WERI-Rb-1 (cell line): ENCODE results near the gene TENM4.

Source experiments
- DNase-seq: peaks from one replicate; pipeline ENCODE4 v3.0.0-alpha.2; 2020
- H3K27ac ChIP-seq: fragments of 250-450 bp; sonication (Bioruptor Pico); 2 replicates; pipeline ENCODE4 v1.5.1; 2020; ENCODE audit warnings: mild to moderate bottlenecking, moderate library complexity
- H3K27me3 ChIP-seq: fragments of 250-450 bp; sonication (Bioruptor Pico); 2 replicates; pipeline ENCODE4 v1.5.1; 2021; ENCODE audit warnings: mild to moderate bottlenecking, low read depth, moderate library complexity; ENCODE audit not compliant: insufficient read depth, severe bottlenecking
- H3K36me3 ChIP-seq: fragments of 250-450 bp; sonication (Bioruptor Pico); 2 replicates; pipeline ENCODE4 v1.5.1; 2020; ENCODE audit warnings: mild to moderate bottlenecking, moderate library complexity
- H3K4me3 ChIP-seq: 2 replicates; pipeline ENCODE4 v1.5.1; 2011; ENCODE audit warnings: low read depth, mild to moderate bottlenecking, control low read depth, low read length
- H3K9me3 ChIP-seq: fragments of 250-450 bp; sonication (Bioruptor Pico); 2 replicates; pipeline ENCODE4 v1.5.1; 2021; ENCODE audit warnings: mild to moderate bottlenecking, moderate library complexity; ENCODE audit not compliant: severe bottlenecking
- CTCF ChIP-seq: IDR thresholded peaks from 2 replicates; pipeline ENCODE4 v1.5.1; 2011; ENCODE audit warnings: low read depth, mild to moderate bottlenecking, control low read depth, inconsistent platforms, low read length

TENM4 gene

GRCh38 chr11:79081471-79082031, 359.3 kb downstream of the TENM4 start:
- peak; percentile 45 for DNase-seq
- H3K9me3 ChIP-seq = no peaks in the 10 kb centered on the region
- TF ChIP-seq CTCF = no peak
- H3K4me3 ChIP-seq = no peak overlapping the region
- no peak overlapping the region for H3K27ac ChIP-seq
- no peaks in the 10 kb centered on the region for H3K27me3 ChIP-seq
- no peaks in the 10 kb centered on the region for H3K36me3 ChIP-seq

DNA sequence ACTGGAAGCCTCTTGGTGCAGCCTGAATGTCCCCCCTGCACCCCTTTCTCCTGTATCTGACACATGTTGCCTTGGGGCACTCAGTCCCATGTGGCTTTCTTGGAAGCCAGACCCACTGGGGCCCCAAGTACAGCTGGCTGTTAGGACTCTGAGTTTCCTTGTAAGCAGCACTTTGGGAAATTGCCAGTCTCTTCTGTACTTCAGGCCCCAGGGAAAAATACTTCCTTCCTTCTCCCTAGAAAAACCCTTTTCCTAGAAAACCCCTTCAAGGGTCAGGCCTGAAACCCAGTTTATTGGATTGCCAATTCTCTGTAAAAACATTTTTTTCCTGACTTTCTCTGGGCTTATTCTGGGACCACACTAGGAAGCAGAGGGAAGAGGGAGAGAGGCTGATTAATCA, 360.3 kb downstream of the TENM4 start:
- no peak for DNase-seq
- no peak overlapping the region; the same call in 1 of the 2 replicates for H3K27ac ChIP-seq
- no peak for TF ChIP-seq CTCF
- no peaks in the 10 kb centered on the region for H3K27me3 ChIP-seq
- no peak overlapping the region for H3K4me3 ChIP-seq
- peaks cover 3% of the 10 kb centered on the region for H3K9me3 ChIP-seq
- no peaks in the 10 kb centered on the region for H3K36me3 ChIP-seq

DNA sequence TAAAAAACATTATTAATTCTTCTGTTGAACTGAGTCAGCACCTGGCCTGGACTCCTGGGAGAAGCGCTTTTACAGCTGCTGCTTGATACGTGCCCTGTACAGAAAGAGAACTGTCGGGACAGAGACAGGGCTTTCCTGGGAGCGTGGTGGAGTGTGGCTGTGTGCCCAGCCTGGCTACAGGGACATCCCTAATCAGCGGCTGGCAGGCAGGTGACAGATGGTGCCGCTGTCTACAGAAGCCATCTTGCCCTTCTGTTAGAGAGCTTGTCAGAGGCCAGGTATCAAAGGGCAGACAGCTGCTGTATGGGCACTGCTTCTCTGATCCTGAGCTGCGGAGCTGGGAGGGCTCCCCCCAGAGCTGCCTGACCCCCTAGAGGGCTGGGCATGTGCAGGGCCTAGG, 361.8 kb downstream of the TENM4 start:
- no peak for TF ChIP-seq CTCF
- Histone ChIP-seq H3K9me3 (peaks cover 3% of the 10 kb centered on the region), H3K36me3 (no peaks in the 10 kb centered on the region), H3K27ac (peak overlapping the region; percentile 48), H3K27me3 (no peaks in the 10 kb centered on the region), H3K4me3 (no peak overlapping the region)
- peak; percentile 68 for DNase-seq

- Histone ChIP-seq H3K9me3 (peaks cover 3% of the 10 kb centered on the region), H3K4me3 (no peak overlapping the region), H3K27me3 (no peaks in the 10 kb centered on the region), H3K36me3 (no peaks in the 10 kb centered on the region), H3K27ac (peak overlapping the region; percentile 48; the same call in 1 of the 2 replicates)
- TF ChIP-seq CTCF = no peak
- no peak for DNase-seq
Measured at GRCh38 chr11:79078456-79078855, 362.4 kb downstream of the TENM4 start.

DNA sequence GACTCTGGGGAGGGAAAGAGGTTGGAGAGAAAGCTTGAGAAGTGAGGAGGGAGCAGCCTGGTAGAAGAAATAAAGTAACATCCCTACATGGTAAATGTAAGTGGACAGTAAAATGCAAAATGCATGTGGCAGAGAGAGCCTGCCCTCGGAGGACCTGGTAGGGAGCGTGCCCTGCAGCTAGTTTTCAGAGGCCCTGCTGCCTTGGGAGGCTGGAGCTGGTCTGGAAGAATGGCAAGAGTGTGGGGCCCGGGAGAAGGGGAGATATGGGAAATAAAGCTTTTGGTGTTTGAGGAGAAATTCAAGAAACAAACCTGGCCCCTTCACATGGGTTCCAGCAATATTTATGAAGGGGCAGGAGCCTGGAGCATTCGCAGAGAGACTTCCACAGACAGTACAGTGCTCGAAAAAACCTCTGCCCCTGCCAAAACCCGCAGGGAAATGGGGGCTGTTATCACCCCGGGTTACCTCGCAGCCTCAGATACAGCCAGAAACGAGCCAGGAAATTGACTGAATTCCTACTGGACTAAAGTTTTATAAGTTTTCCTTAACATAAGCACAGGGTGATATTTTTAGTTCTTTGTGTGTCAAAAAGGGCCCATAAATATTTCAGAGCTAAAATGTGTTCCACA, 363.0 kb downstream of the TENM4 start:
- Histone ChIP-seq H3K27ac (no peak overlapping the region), H3K4me3 (no peak overlapping the region), H3K27me3 (no peaks in the 10 kb centered on the region), H3K36me3 (no peaks in the 10 kb centered on the region), H3K9me3 (peaks cover 3% of the 10 kb centered on the region)
- no peak for DNase-seq
- no peak for TF ChIP-seq CTCF
